HepG2 (cell line): ENCODE measurements around the gene IQGAP2. TPM values are rescaled to one million over a fixed set of nuclear protein-coding genes. Genes with fewer than 3 reads are reported as not detected.

Experiments
- EP300 ChIP-seq, 3 experiments: sonication (generic) in 1 of 3; formaldehyde crosslinking in 1 of 3; IDR thresholded peaks; 2 replicates each; pipeline versions ENCODE4 v1.5.1 to v1.6.1; 2011 to 2020; ENCODE audit warnings: low read depth in 2 of 3, low read length in 2 of 3, borderline replicate concordance in 1 of 3, improper control_type of control experiment in 1 of 3, mild to moderate bottlenecking in 1 of 3, missing genetic modification reagents in 1 of 3, moderate library complexity in 1 of 3
- ESRRA ChIP-seq: sonication (generic); formaldehyde crosslinking; IDR thresholded peaks from 2 replicates; pipeline ENCODE4 v1.5.1; 2020; ENCODE audit warnings: mild to moderate bottlenecking, low read depth, missing genetic modification reagents
- GABPA ChIP-seq, 2 experiments: IDR thresholded peaks; 2 replicates each; pipeline ENCODE4 v1.6.1; 2011 to 2016; ENCODE audit warnings: low read depth in 2 of 2, low read length in 1 of 2, missing biosample characterization in 1 of 2, missing genetic modification characterization in 1 of 2
- HMG20A ChIP-seq: IDR thresholded peaks from 2 replicates; pipeline ENCODE4 v1.6.1; 2016; ENCODE audit warnings: borderline replicate concordance
- HNF1B ChIP-seq: sonication (generic); formaldehyde crosslinking; IDR thresholded peaks from 2 replicates; pipeline ENCODE4 v1.5.1; 2020; ENCODE audit warnings: mild to moderate bottlenecking, moderate library complexity, missing genetic modification reagents
- NR2F6 ChIP-seq, 2 experiments: IDR thresholded peaks; 2 replicates each; pipeline ENCODE4 v1.6.1; 2016; ENCODE audit warnings: antibody characterized with exemption in 1 of 2, mild to moderate bottlenecking in 1 of 2
- SAP130 ChIP-seq: IDR thresholded peaks from 2 replicates; pipeline ENCODE4 v1.6.1; 2016; ENCODE audit warnings: low read depth
- ZBTB21 ChIP-seq: sonication (generic); formaldehyde crosslinking; IDR thresholded peaks from 2 replicates; pipeline ENCODE4 v1.4.0; 2020; ENCODE audit warnings: missing genetic modification reagents
- ZNF263 ChIP-seq: sonication (generic); formaldehyde crosslinking; IDR thresholded peaks from 2 replicates; pipeline ENCODE4 v1.4.0; 2020; ENCODE audit warnings: missing genetic modification reagents
- ZNF333 ChIP-seq: sonication (generic); formaldehyde crosslinking; IDR thresholded peaks from 2 replicates; pipeline ENCODE4 v1.4.0; 2020; ENCODE audit warnings: mild to moderate bottlenecking, missing genetic modification reagents, borderline replicate concordance
- ZNF468 ChIP-seq: sonication (generic); formaldehyde crosslinking; IDR thresholded peaks from 2 replicates; pipeline ENCODE4 v1.8.0; 2022; ENCODE audit warnings: mild to moderate bottlenecking, moderate library complexity, missing genetic modification reagents
- ZUFSP ChIP-seq: sonication (generic); formaldehyde crosslinking; IDR thresholded peaks from 2 replicates; pipeline ENCODE4 v1.9.0; 2021; ENCODE audit warnings: missing genetic modification reagents, mild to moderate bottlenecking, borderline replicate concordance
- polyA plus RNA-seq, 8 experiments: library from polyadenylated mRNA; depleted of rRNA in 3 of 8; stranded (reverse) in 7 of 8; unstranded in 1 of 8; fragments of >200 nt; fragmentation: Illumina TruSeq in 4 of 8; extraction: Trizol in 4 of 8; gene quantifications; 2 replicates each; pipeline versions ENCODE4 v1.2.1 to v1.2.3, GENCODE V29; 2011 to 2016; ENCODE audit warnings: low read depth in 4 of 8, missing spikeins in 1 of 8, mixed read lengths in 1 of 8; ENCODE audit not compliant: insufficient read depth in 1 of 8
- total RNA-seq, 5 experiments: library from RNA; depleted of rRNA; stranded (reverse); fragments of >200 nt; fragmentation: Illumina TruSeq; extraction: Trizol; gene quantifications; 2 replicates each; pipeline ENCODE4 v1.2.3, GENCODE V29; 2016; ENCODE audit warnings: low read depth in 1 of 5

IQGAP2 gene
- total and polyA plus RNA-seq, 2 of the 13 experiments (the other 11 are each of a cell fraction or from before 2014, with no cell fraction given) = 35.2 to 83.3 TPM

- TF ChIP-seq ZBTB21 (CRISPR knock-in tag) (no peak), NR2F6 (IDR thresholded peaks at IDR 0.05) (no peak), NR2F6 (CRISPR knock-in tag; IDR thresholded peaks at IDR 0.05) (0 out of 2 replicates have a peak, but pooled peaks have one; percentile 15), ZNF333 (no peak), ZUFSP (CRISPR knock-in tag) (no peak), GABPA (IDR thresholded peaks at IDR 0.05; ENCODE audit: low read depth, low read length) (no peak), GABPA (CRISPR knock-in tag; IDR thresholded peaks at IDR 0.05; ENCODE audit: low read depth) (peak; percentile 57), ZNF468 (no peak), ESRRA (CRISPR knock-in tag) (no peak), HNF1B (CRISPR knock-in tag) (0 out of 2 replicates have a peak, but pooled peaks have one; percentile 18), EP300 (IDR thresholded peaks at IDR 0.05; ENCODE audit: low read depth in 2 of 2, low read length in 2 of 2) (peak in 1 of 2 experiments; percentile 34; a peak in 1 of 4 replicates), EP300 (CRISPR knock-in tag; IDR thresholded peaks at IDR 0.05; ENCODE audit: borderline replicate concordance) (no peak), ZNF263 (CRISPR knock-in tag) (peak; percentile 31; the same call in 1 of the 2 replicates), HMG20A (0 out of 2 replicates have a peak, but pooled peaks have one; percentile 26), SAP130 (CRISPR knock-in tag) (peak; percentile 63; the same call in 1 of the 2 replicates)
Observed at GRCh38 chr5:76379316-76379715, 23.8 kb upstream of the IQGAP2 start (continued).
